Endothelial cell of umbilical vein (primary cell): ENCODE data around the gene TTC27. TPM values are rescaled to one million over a fixed set of nuclear protein-coding genes. Genes with fewer than 3 reads are reported as not detected.

Experiments
- BruUV-seq: library from RNA; stranded (reverse); fragments of 400-500 nt; replicated peaks from 2 replicates; lab custom pipeline; 2021; lab: Mats Ljungman, UMichigan
- CTCF ChIA-PET: fragments of 300-600, 350-600 bp; sonication (Branson Sonifier 250); formaldehyde crosslinking; loops from one replicate; lab custom pipeline; 2021; ENCODE audit warnings: antibody characterized with exemption, inconsistent platforms; lab: Charles Lee
- POLR2A ChIA-PET: fragments of 300-600, 350-600 bp; sonication (Branson Sonifier 250); formaldehyde crosslinking; loops from one replicate; lab custom pipeline; 2021; ENCODE audit warnings: antibody characterized with exemption, inconsistent platforms; lab: Charles Lee
- DNase-seq: peaks from one replicate; pipeline ENCODE4 v3.0.0-alpha.2; 2011; ENCODE audit warnings: low read depth, low spot score
- FAIRE-seq: peaks from 2 replicates; lab custom pipeline; 2011; peaks lifted over from hg19 to GRCh38; lab: Jason Lieb, UNC
- H2AFZ ChIP-seq: 2 replicates; pipeline ENCODE4 v1.6.0; 2012; ENCODE audit warnings: low read depth, low read length, control low read depth, inconsistent platforms
- H3K27ac ChIP-seq: 2 replicates; pipeline ENCODE4 v1.5.1; 2011; ENCODE audit warnings: low read depth, mild to moderate bottlenecking, control low read depth, low read length, moderate library complexity; ENCODE audit not compliant: insufficient read depth
- H3K27me3 ChIP-seq, 2 experiments: 2 replicates each; pipeline versions ENCODE4 v1.6.0 to v1.6.1; 2011; ENCODE audit warnings: low read length in 2 of 2, mixed read lengths in 1 of 2; ENCODE audit not compliant: control insufficient read depth in 2 of 2, insufficient read depth in 2 of 2
- H3K36me3 ChIP-seq, 2 experiments: 2 replicates in 1 of 2; 3 replicates in 1 of 2; pipeline ENCODE4 v1.5.1; 2011; ENCODE audit warnings: low read length in 2 of 2, mild to moderate bottlenecking in 1 of 2, moderate library complexity in 1 of 2; ENCODE audit not compliant: control insufficient read depth in 2 of 2, insufficient read depth in 2 of 2; ENCODE audit errors: extremely low read depth in 1 of 2
- H3K4me1 ChIP-seq: 3 replicates; pipeline ENCODE4 v1.5.1; 2011; ENCODE audit warnings: mild to moderate bottlenecking, low read length; ENCODE audit not compliant: control insufficient read depth, insufficient read depth; ENCODE audit errors: extremely low read depth
- H3K4me2 ChIP-seq: 2 replicates; pipeline ENCODE4 v1.6.1; 2011; ENCODE audit warnings: low read length, control low read depth, mixed read lengths; ENCODE audit not compliant: insufficient read depth
- H3K4me3 ChIP-seq, 3 experiments: fragments of 200-600 bp in 1 of 3; sonication (generic), shearing (Covaris generic) in 1 of 3; replicated peaks in 1 of 3; 2 replicates each; pipeline ENCODE4 v1.5.1; 2011 to 2016; ENCODE audit warnings: control low read depth in 3 of 3, low read length in 3 of 3, mild to moderate bottlenecking in 2 of 3, inconsistent platforms in 1 of 3, low read depth in 1 of 3, moderate library complexity in 1 of 3; ENCODE audit not compliant: insufficient read depth in 1 of 3
- H3K79me2 ChIP-seq: 2 replicates; pipeline ENCODE4 v1.6.0; 2012; ENCODE audit warnings: low read length, inconsistent platforms; ENCODE audit not compliant: control insufficient read depth, insufficient read depth
- H3K9ac ChIP-seq: replicated peaks from 2 replicates; pipeline ENCODE3; 2011; ENCODE audit warnings: low read length, control low read depth; ENCODE audit not compliant: insufficient read depth; ENCODE audit errors: extremely low read depth
- H3K9me1 ChIP-seq: replicated peaks from 3 replicates; pipeline ENCODE4 v1.6.0; 2011; ENCODE audit warnings: mild to moderate bottlenecking, low read length; ENCODE audit not compliant: control insufficient read depth, insufficient read depth; ENCODE audit errors: extremely low read depth
- H3K9me3 ChIP-seq: replicated peaks from 2 replicates; pipeline ENCODE4 v1.5.1; 2012; ENCODE audit warnings: low read length, inconsistent platforms; ENCODE audit not compliant: control insufficient read depth, insufficient read depth
- H4K20me1 ChIP-seq: replicated peaks from 2 replicates; pipeline ENCODE3; 2011; ENCODE audit warnings: mild to moderate bottlenecking, low read length; ENCODE audit not compliant: control insufficient read depth, insufficient read depth; ENCODE audit errors: extremely low read depth
- CTCF ChIP-seq, 2 donors: IDR thresholded peaks; 1 replicate in 1 of 2; 2 replicates in 1 of 2; pipeline ENCODE4 v1.5.1; 2011; ENCODE audit warnings: low read length in 2 of 2, mild to moderate bottlenecking in 2 of 2, moderate library complexity in 2 of 2, control low read depth in 1 of 2, inconsistent platforms in 1 of 2, low read depth in 1 of 2; ENCODE audit not compliant: insufficient read depth in 1 of 2; ENCODE audit errors: extremely low read depth in 1 of 2
- EZH2 ChIP-seq: IDR thresholded peaks from 2 replicates; pipeline ENCODE4 v1.6.1; 2012; ENCODE audit warnings: borderline replicate concordance, low read depth, mild to moderate bottlenecking, moderate library complexity, low read length, inconsistent platforms; ENCODE audit not compliant: severe bottlenecking
- FOS ChIP-seq: IDR thresholded peaks from 2 replicates; pipeline ENCODE4 v1.6.1; 2011; ENCODE audit warnings: mild to moderate bottlenecking, low read length, moderate library complexity, borderline replicate concordance; ENCODE audit not compliant: insufficient read depth
- GATA2 ChIP-seq: IDR thresholded peaks from 2 replicates; pipeline ENCODE4 v1.7.0; 2011; ENCODE audit warnings: low read depth, mild to moderate bottlenecking, moderate library complexity, mixed read lengths, low read length; ENCODE audit not compliant: insufficient read length, insufficient read depth
- JUN ChIP-seq: IDR thresholded peaks from 2 replicates; pipeline ENCODE4 v1.6.1; 2011; ENCODE audit warnings: borderline replicate concordance, low read depth; ENCODE audit not compliant: insufficient read length, insufficient read depth
- MAX ChIP-seq: IDR thresholded peaks from 2 replicates; pipeline ENCODE4 v1.6.1; 2011; ENCODE audit not compliant: insufficient read depth, insufficient read length
- MYC ChIP-seq: IDR thresholded peaks from one replicate; pipeline ENCODE4 v1.6.1; 2011; ENCODE audit warnings: mild to moderate bottlenecking, low read depth, low read length
- POLR2A ChIP-seq: IDR thresholded peaks from 2 replicates; pipeline ENCODE4 v1.6.1; 2012; ENCODE audit warnings: low read depth, mild to moderate bottlenecking, control low read depth, low read length
- POLR2AphosphoS5 ChIP-seq: IDR thresholded peaks from 2 replicates; pipeline ENCODE4 v1.6.1; 2012; ENCODE audit warnings: low read depth, mild to moderate bottlenecking, control low read depth, low read length, moderate library complexity; ENCODE audit not compliant: insufficient read depth
- dilution Hi-C: fragments of 300-500 bp; cut with MboI; formaldehyde crosslinking; loops from one replicate; pipeline ENCODE4 v1.15.0; 2019; ENCODE audit warnings: low sequenced_read_pairs; ENCODE audit not compliant: extremely low pct_ligation_motif_present
- intact Hi-C: fragments of 100-400 bp; cut with micrococcal nuclease; formaldehyde crosslinking; loops from one replicate; pipeline ENCODE4 v1.10.0; 2022
- polyA plus RNA-seq, 4 experiments: library from polyadenylated mRNA; depleted of rRNA in 3 of 4; stranded (reverse) in 3 of 4; unstranded in 1 of 4; fragments of >200 nt; gene quantifications; 2 replicates each; pipeline versions ENCODE4 v1.2.1 to v1.2.3, GENCODE V29; 2011 to 2012; ENCODE audit warnings: missing spikeins in 1 of 4
- total RNA-seq: library from RNA; stranded (reverse); gene quantifications from 2 replicates; pipeline ENCODE4 v1.2.3, GENCODE V29; 2021

TTC27 gene
- total and polyA plus RNA-seq, 2 donors (not counting 3 experiments of a cell fraction or from before 2014, with no cell fraction given) = 16.3 to 20.1 TPM

GRCh38 chr2:32810909-32811495 lies 183.2 kb downstream of the TTC27 start:
- ChIA-PET CTCF (interaction anchor here (1.2 to 2.0 kb wide), 2 partner anchors 9 to 14 kb away, joined by 4 read pairs; no protein-coding TSS in a partner anchor), POLR2A (no interaction called here)
- Histone ChIP-seq H4K20me1 (no peaks in the 10 kb centered on the region), H3K4me2 (no peak overlapping the region), H3K79me2 (no peaks in the 10 kb centered on the region), H3K36me3 (peaks cover 0 to 2% of the 10 kb centered on the region in 2 experiments), H3K27me3 (no peaks in the 10 kb centered on the region), H3K9me3 (no peaks in the 10 kb centered on the region), H3K27ac (no peak overlapping the region), H3K9ac (no peak overlapping the region), H3K4me3 (no peak overlapping the region), H3K4me1 (peaks cover 10% of the 10 kb centered on the region), H3K9me1 (no peaks in the 10 kb centered on the region), H2AFZ (no peak overlapping the region)
- no peak for DNase-seq
- no peak for FAIRE-seq
- no TSS peak for BruUV-seq
- dilution Hi-C loops (no loop called here), intact Hi-C loops (no loop called here)
- no peak for TF ChIP-seq EZH2
- TF ChIP-seq JUN = no peak
- TF ChIP-seq FOS = no peak
- TF ChIP-seq MAX = no peak
- no peak for TF ChIP-seq CTCF (IDR thresholded peaks at IDR 0.05; ENCODE audit: extremely low read depth in 1 of 2, insufficient read depth in 1 of 2, low read depth in 1 of 2, low read length in 2 of 2)
- no peak for TF ChIP-seq POLR2AphosphoS5
- TF ChIP-seq GATA2 = no peak
- TF ChIP-seq POLR2A = no peak
- no peak for TF ChIP-seq MYC
